Panc1 (cell line): ENCODE data around the gene RABL2A.
"Not testable (repeated sequence)": the region's sequence is repeated elsewhere in the genome, so short reads cannot be mapped to it uniquely, and the experiment has no call there.

Experiments
- CTCF ChIP-seq: fragments of 450-650 bp; IDR thresholded peaks from 2 replicates; pipeline ENCODE4 v1.5.1; 2017; ENCODE audit warnings: mild to moderate bottlenecking
- POLR2AphosphoS5 ChIP-seq: IDR thresholded peaks from 2 replicates; pipeline ENCODE4 v1.6.1; 2012; ENCODE audit warnings: mild to moderate bottlenecking, low read depth, low read length, moderate library complexity
- REST ChIP-seq, 2 experiments: IDR thresholded peaks; 2 replicates each; pipeline ENCODE4 v1.6.1; 2011 to 2012; ENCODE audit warnings: low read depth in 2 of 2, control low read depth in 1 of 2, low read length in 1 of 2, mild to moderate bottlenecking in 1 of 2, moderate library complexity in 1 of 2; ENCODE audit not compliant: insufficient read depth in 1 of 2
- SIN3A ChIP-seq: IDR thresholded peaks from 2 replicates; pipeline ENCODE4 v1.6.1; 2012; ENCODE audit warnings: low read depth, mild to moderate bottlenecking, low read length, moderate library complexity, borderline replicate concordance; ENCODE audit not compliant: insufficient read depth

- TF ChIP-seq POLR2AphosphoS5 (0 out of 2 replicates have a peak, but pooled peaks have one; percentile 22), SIN3A (peak; percentile 92; the same call in 1 of the 2 replicates)
- TF ChIP-seq CTCF; REST (IDR thresholded peaks at IDR 0.05; ENCODE audit: insufficient read depth in 1 of 2, low read depth in 2 of 2, low read length in 1 of 2): not testable (repeated sequence)
Measured at GRCh38 chr2:113626616-113627330, at the start of gene RABL2A.
